Measurements from ENCODE around the gene DDX20.
"Not testable (repeated sequence)": the region's sequence is repeated elsewhere in the genome, so short reads cannot be mapped to it uniquely, and the experiment has no call there.

The DDX20 gene

DNA sequence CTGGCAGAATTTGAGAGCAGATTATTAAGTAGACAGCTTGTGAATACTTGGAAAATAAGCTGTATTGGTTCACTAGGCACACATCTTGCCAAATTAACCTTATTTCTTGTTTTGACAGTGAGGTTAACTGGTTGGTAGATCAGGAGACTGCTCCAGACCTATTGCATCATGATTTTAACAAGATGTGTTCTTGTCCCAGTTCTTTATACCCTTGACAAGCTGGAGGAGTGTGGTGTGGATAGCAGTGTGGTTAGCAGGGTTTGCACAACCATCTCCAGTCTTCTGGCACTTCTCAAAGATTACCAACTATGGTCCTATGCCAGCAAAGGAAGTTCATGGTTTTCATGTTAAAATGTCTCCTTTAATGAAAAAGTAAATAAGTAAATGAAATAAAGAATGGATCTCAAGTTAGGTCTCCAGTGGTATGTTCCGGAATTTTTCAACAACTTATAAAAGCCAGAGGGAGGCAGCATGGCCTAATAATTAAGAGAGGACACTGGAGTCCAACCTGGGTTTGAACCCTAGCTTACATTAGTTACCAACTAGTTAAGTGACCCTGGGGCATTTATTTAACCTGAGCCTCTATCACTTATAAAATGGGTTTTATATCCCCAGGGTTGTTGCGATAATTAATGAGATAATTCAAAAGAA, 34.1 kb downstream of the DDX20 start:
- DNase-seq (ENCODE audit: low read depth, low spot score) = no peak

- DNase-seq (ENCODE audit: low read depth, low spot score) = no peak
Measured at GRCh38 chr1:111791776-111792175, 36.1 kb downstream of the DDX20 start.

DNA sequence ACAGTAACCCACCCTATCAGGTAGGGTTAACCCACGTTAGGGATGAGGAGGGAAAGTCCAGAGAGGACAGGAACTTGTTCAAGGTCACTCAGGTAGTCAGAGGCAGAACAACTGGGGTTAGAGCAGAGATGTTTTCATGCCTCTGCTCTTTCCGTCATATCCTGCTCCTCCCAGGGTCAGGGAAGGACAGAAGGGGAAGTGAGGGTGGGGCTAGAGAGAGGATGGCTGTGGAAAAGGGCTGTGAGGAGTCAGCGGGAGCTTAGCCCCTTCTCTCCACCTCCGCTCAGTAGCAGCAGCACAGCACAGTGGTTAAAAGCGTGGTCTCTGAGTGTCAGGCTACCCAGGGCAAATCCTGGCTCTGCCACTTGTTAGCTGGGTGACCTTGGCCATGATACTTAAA, 36.5 kb downstream of the DDX20 start:
- DNase-seq (ENCODE audit: low read depth, low spot score) = no peak

DNA sequence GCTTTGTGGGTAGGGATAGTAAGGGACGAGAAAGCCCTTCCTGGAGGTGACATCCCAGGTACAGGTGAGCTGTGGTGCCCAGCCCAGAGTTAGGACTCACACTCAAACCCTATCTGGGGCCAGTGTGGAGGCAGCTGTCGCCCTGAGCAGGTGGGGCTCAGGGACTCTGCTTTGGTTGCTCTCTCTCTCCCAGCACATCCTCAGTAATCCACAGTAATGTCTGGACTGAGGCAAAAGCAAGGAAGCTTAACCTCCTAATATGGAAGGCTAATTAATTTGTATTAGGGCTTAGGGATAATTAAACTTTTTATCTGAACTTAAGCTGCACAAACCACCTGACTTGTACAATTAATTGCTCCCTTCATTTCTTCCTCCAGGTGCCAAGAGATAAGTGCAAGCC, 38.2 kb downstream of the DDX20 start:
- no peak for DNase-seq (ENCODE audit: low read depth, low spot score)

DNA sequence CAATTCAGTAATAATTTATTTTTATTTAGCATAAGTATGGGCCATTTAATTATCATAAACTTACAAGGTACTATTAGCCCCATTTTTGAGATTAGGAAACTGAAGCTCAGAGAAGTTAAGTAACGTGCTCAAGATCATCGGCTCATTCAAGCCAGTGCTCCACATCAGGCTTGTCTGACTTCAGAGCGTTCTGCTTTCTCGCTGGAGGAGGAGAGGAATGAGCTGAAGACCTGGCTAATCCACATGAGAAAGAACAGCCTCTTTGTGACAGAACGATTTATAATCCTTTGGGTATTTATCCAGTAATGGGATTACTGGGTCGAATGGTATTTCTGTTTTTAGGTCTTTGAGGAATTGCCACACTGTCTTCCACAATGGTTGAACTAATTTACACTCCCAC, 39.7 kb downstream of the DDX20 start:
- no peak for DNase-seq (ENCODE audit: low read depth, low spot score)

- no peak for DNase-seq (ENCODE audit: low read depth, low spot score)
Measured at GRCh38 chr1:111798580-111798979, 42.9 kb downstream of the DDX20 start.

GRCh38 chr1:111799722-111800121, 44.0 kb downstream of the DDX20 start:
- not testable (repeated sequence) for DNase-seq (ENCODE audit: low read depth, low spot score)

DNA sequence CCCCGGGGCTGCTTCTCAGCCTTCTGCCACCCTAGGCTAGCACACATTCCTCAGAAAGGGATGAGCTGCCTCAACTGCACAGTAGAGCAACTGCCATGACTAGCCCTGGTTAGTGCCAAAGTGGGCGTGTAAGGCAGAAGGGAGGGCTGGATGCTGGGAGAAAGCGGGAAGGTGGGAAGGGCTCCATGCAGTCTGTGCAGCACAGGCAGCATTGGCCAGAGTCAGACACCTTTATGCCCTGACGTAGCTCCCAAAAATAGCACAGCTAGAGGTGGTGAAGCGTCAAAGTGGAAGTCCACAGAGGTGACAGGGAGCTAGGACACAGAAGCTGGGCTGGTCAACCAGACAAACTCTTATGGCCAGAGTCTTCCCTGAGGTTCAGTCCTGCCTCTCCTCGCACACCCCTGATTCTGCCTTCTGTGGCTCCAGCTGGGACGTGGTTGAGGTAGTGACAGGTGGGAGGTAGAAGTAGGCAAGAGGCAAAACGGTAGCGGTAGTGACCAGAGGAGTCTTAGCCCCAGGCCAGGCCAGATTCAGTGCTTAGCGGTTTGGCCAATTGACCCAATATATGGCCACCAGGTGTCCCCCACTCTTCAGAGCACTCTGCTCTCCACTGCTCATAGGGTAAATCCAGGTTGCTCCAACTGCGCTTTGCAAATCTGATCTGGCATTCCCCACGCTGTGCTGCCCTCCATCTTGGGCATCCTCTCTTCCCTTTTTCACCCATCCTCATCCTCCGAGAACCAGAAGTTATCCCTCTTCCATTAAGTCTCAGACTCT, 45.6 kb downstream of the DDX20 start:
- DNase-seq (ENCODE audit: low read depth, low spot score) = no peak

DNA sequence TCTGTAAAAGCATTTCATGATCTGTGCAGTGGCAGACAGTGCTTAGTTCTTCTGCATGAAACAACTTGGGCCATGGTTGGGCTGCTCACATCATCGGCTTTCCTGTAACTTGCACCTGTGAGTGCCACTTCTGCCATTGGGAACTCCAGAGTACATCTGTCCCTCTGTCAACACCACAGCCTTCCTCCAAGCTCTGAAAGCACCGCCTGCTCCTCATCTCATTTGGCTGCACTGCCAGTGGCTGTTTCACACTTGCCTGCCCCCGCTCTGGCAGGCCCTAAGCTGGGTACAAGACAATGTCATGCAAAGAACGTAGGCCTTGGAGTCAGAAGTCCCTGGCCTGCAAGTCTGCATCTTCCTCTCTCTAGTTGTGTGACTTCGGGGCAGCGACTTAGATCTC, 46.4 kb downstream of the DDX20 start:
- DNase-seq (ENCODE audit: low read depth, low spot score) = no peak

GRCh38 chr1:111802984-111803383, 47.3 kb downstream of the DDX20 start:
- DNase-seq (ENCODE audit: low read depth, low spot score) = no peak

GRCh38 chr1:111803951-111804350, 48.2 kb downstream of the DDX20 start:
- DNase-seq (ENCODE audit: low read depth, low spot score) = no peak

DNA sequence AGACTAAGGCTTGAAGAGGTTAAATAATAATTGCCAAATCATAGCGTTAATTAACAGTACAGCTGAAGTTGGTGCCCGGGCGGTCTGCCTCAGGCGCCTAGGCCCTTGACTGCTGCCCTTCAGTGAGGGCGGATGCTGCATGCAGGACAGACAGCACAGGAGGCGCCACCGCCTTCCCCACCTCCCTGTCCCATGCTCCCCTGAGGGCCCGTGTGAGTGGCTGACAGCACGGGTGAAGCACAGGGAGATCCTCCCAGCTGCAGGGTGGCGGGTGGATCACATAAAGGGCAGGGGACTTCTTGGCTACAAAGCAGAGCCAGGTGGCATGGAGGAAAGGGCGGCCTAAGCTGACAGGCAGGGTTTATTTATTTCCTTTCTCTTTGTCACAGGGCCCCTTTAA, 49.1 kb downstream of the DDX20 start:
- DNase-seq (ENCODE audit: low read depth, low spot score) = no peak

DNA sequence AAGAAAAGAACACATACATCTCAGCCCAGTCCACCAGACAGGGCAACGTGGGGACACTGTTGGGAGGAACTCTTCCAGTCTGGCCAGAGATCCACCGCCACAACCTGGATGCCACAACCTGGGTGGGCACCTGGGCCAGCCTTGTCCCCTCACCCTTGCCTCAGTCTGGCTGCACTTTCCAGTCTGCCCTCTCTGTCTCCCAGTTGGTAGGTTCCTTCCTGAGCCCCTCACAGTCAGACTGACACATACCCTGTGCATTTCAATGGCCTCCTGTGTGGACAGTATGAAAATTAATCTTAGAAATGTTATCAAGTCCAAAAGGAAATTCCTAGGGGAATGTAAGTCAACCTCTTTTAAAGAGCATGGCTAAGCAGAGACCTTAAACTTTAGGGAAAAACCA, 49.5 kb downstream of the DDX20 start:
- DNase-seq (ENCODE audit: low read depth, low spot score) = no peak

DNA sequence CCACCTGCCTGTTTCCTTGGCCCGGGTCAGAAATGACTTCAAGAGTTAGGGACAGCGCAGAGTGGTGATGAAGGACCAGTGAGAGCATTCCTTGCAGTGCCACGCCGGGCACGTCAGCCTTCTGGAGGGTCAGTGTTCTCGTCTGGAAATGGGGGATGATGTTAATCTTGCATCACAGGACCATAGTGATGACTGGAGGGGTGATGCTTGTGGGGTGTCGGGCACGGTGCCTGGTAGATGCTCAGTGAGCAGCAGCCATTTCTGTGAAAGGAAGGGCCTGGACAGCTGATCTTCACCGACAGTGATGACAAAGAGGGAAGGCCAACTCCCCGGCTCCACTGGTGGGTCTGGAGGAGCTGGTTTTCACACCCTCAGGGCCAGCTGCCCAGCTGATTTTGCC, 56.2 kb downstream of the DDX20 start:
- DNase-seq (ENCODE audit: low read depth, low spot score) = no peak

DNA sequence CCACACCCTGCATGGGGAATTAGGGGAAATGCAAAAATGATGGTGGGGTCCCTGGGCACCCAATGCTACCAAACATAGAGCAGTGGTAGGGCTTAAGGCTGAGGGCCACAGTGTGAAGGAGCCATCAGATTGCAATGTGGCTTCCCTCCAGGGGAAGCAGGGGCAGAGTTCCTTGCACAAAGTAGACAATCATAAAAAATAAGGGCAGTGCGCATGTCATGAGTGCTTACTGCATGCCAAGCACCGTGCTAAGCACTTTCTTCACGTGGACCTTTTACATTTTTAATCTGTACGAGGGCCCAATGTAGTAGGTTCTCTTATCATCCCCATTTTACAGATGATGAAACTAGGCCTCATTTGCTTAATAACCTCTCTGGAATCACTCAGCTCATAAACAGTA, 56.6 kb downstream of the DDX20 start:
- DNase-seq (ENCODE audit: low read depth, low spot score) = no peak

DNA sequence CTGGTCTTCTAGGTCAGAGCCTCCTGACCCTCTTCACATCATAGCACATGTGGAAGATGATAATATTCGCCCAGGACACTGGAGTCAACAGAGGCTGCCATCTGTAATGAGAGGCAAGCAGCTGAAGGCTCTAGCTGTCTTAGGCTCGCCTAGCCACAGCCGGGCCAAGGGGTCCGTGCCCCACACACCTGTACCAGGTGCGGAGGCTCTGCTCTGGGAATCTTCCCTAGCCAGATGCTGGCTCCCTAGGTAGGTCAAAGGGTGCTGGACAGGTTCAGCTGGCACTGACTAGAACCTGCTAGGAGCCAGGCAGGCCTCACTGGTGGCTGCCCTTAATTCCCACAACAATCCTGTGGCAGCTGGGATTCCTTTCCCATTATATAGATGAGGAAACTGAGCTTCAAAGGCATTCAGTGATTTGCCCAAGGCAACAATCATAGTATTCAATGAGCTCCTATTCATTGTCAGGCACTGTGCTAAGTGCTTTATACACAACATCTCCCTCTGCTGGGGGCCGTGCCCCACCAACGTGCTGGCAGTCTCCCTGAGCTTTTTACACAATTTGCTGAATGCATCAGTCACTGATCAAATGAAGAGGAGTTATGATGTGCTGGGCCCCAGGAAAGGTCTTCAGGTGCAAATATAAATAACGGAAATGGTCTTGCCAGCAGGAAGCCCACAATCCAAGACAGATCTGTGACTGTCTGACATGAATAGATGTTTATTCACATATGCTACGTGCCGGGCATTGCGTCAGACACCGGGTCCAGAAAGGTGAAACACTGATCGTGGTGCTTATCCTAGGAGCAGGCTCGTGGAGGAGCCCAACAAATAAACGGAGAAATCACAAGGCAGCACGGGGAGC, 58.0 kb downstream of the DDX20 start:
- DNase-seq (ENCODE audit: low read depth, low spot score) = no peak

DNA sequence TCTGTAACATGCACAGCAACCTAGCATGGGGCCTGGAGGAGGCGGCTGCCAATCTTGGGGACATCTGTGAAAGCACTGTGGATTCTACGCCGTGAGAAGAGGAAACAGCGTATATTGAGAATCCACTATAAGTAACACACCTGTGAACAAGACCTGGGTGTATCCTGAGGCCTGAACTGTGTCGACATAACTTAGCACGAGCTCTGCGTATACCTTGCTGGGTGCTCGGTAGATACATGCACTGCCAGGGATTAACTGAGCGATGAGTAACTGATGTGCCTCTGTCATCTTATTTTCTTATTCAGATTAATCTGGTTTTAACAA, 58.6 kb downstream of the DDX20 start:
- no peak for DNase-seq (ENCODE audit: low read depth, low spot score)

- no peak for DNase-seq (ENCODE audit: low read depth, low spot score)
Measured at GRCh38 chr1:111814642-111815041, 58.9 kb downstream of the DDX20 start.
